Measurements from ENCODE around the gene SLC16A4.

SLC16A4 gene

DNA sequence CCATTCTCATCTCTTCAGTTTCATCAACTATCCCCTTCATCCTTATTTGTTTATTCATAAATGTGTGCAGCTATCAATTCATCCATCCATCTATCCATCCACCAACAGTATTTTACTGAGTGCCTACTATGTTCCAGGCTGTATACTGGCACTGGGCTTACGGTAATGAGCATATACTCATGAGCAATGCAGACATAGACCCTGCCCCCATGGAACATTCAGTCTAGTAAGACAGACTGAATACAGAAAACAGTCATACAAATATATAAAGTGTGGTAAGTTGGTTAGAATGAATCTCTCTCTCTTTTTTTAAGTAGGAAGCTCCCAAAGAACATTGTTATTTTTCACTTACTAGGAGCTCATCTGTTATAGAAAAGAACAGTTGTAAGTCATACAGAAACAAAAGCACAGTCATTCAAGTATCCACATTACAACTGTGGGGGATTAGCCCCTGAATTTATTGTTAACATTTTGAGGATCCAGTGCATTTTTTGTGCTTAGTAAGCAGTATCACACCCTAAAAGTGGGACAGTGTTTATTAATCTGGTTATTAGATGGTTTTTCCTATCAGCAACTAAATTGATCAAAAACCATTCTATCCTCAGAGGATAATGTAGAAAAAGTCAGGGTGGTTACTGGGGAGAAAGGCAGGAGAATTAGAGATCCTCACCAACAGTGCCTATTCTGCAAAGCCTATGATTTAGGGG lies 3.6 kb downstream of the SLC16A4 start:
- no peak overlapping the region for H3K27ac ChIP-seq
- no peak overlapping the region for H3K4me3 ChIP-seq (IDR thresholded peaks at IDR 0.05; ENCODE audit: insufficient read depth, low read depth, low read length)
- H3K4me1 ChIP-seq (ENCODE audit: low read depth, poor library complexity, severe bottlenecking), result no peaks in the 10 kb centered on the region
- no peaks in the 10 kb centered on the region for H3K27me3 ChIP-seq (ENCODE audit: insufficient read depth, low read depth)
- no peaks in the 10 kb centered on the region for H4K20me1 ChIP-seq (ENCODE audit: insufficient read depth)
- H3K9ac ChIP-seq, result no peak overlapping the region
- no peak overlapping the region for H2AFZ ChIP-seq (ENCODE audit: low read depth)
- no peaks in the 10 kb centered on the region for H3K36me3 ChIP-seq (ENCODE audit: insufficient read depth)
- TF ChIP-seq, protein P1, sequence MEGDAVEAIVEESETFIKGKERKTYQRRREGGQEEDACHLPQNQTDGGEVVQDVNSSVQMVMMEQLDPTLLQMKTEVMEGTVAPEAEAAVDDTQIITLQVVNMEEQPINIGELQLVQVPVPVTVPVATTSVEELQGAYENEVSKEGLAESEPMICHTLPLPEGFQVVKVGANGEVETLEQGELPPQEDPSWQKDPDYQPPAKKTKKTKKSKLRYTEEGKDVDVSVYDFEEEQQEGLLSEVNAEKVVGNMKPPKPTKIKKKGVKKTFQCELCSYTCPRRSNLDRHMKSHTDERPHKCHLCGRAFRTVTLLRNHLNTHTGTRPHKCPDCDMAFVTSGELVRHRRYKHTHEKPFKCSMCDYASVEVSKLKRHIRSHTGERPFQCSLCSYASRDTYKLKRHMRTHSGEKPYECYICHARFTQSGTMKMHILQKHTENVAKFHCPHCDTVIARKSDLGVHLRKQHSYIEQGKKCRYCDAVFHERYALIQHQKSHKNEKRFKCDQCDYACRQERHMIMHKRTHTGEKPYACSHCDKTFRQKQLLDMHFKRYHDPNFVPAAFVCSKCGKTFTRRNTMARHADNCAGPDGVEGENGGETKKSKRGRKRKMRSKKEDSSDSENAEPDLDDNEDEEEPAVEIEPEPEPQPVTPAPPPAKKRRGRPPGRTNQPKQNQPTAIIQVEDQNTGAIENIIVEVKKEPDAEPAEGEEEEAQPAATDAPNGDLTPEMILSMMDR (conservative IDR thresholded peaks at IDR 0.05; ENCODE audit: low read depth, low read length), result no peak
- no peak overlapping the region for H3K4me2 ChIP-seq
- H3K79me2 ChIP-seq (ENCODE audit: insufficient read depth, low read depth), result no peaks in the 10 kb centered on the region

DNA sequence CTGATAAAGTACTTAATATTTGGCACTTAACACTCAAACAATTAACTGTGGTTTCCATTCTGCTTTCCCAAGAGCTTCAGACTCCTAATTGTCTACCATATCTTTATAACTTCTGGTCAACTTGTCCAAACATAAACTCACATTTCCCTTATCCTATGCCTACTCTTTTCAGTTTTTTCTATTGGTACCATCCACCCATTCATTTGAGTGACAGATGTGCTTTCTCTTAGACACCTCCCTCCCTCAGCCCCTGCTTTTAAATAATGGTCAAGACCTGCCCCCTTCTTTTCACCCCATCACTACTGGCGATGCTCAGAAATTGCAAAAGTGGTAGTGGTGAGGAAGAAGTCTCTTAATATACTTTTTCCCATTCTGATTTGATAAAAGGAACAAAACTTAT lies 5.5 kb downstream of the SLC16A4 start:
- Histone ChIP-seq H3K4me1 (ENCODE audit: low read depth, poor library complexity, severe bottlenecking) (no peaks in the 10 kb centered on the region), H3K9ac (no peak overlapping the region), H3K4me3 (IDR thresholded peaks at IDR 0.05; ENCODE audit: insufficient read depth, low read depth, low read length) (no peak overlapping the region), H3K36me3 (ENCODE audit: insufficient read depth) (no peaks in the 10 kb centered on the region), H2AFZ (ENCODE audit: low read depth) (no peak overlapping the region), H3K27me3 (ENCODE audit: insufficient read depth, low read depth) (no peaks in the 10 kb centered on the region), H3K4me2 (no peak overlapping the region), H3K27ac (no peak overlapping the region), H4K20me1 (ENCODE audit: insufficient read depth) (no peaks in the 10 kb centered on the region), H3K79me2 (ENCODE audit: insufficient read depth, low read depth) (no peaks in the 10 kb centered on the region)
- TF ChIP-seq, protein P1 (conservative IDR thresholded peaks at IDR 0.05; ENCODE audit: low read depth, low read length), result no peak

DNA sequence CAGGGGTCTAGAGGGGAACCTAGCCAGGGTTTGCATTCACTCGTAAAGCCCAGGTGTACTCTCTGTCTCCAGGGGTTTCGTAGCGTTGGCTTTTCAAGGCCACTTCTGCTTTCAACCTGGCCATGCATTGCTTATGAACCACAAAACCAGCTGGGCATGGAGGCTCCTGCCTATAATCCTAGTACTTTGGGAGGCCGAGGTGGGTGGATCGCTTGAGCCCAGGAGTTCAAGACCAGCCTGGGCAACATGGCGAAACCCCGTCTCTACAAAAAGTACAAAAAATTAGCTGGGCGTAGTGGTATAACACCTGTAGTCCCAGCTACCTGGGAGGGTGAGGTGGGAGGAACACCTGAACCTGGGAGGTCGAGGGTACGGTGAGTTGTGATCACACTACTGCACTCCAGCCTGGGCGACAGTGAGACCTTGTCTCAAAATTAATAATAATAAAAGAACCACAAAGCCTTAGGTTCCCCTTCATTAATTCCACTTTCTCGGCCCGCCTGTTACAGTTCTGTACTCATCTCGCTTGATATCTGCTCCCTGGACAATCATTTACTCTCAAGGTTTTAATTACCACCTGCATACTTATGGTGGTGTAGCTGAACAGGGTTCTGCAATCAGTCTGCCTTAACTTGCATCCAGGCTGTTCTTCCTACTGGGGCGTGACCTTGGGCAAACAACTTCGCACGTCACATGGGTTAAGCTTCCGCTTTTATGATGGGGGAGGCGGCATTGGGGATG lies 6.1 kb downstream of the SLC16A4 start:
- Histone ChIP-seq H3K27me3 (ENCODE audit: insufficient read depth, low read depth) (no peaks in the 10 kb centered on the region), H3K4me2 (no peak overlapping the region), H2AFZ (ENCODE audit: low read depth) (no peak overlapping the region), H3K36me3 (ENCODE audit: insufficient read depth) (no peaks in the 10 kb centered on the region), H3K4me1 (ENCODE audit: low read depth, poor library complexity, severe bottlenecking) (no peaks in the 10 kb centered on the region), H3K4me3 (IDR thresholded peaks at IDR 0.05; ENCODE audit: insufficient read depth, low read depth, low read length) (no peak overlapping the region), H3K9ac (no peak overlapping the region), H3K79me2 (ENCODE audit: insufficient read depth, low read depth) (no peaks in the 10 kb centered on the region), H3K27ac (no peak overlapping the region), H4K20me1 (ENCODE audit: insufficient read depth) (no peaks in the 10 kb centered on the region)
- TF ChIP-seq, protein P1 (conservative IDR thresholded peaks at IDR 0.05; ENCODE audit: low read depth, low read length), result no peak

DNA sequence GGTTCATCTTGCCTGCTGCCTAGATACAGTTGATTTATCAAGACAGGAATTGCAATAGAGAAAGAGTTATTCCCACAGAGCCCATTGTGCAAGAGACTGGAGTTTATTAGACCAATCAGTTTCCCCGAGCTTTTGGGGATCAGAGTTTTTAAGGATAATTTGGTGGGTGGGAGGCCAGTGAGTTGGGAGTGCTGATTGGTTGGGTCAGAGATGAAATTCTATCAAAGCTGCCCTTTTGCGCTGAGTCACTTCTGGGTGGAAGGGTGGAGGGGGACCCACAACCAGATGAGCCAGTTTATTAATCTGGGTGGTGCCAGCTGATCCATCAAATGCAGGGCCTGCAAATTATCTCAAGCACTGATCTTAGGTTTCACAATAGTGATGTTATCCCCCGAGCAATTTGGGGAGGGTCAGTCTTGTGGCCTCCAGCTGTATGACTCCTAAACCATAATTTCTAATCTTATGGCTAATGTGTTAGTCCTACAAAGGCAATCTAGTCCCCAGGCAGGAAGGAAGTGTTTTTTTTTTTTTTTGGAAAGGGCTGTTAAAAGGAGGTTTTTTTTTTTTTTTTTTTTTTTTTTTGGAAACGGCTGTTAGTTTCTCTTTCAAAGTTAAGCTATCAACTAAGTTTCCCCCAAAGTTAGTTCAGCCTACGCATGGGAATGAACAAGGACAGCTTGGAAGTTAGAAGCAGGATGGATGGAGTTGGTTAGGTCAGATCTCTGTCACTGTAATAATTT lies 7.4 kb downstream of the SLC16A4 start:
- Histone ChIP-seq H2AFZ (ENCODE audit: low read depth) (no peak overlapping the region), H3K4me2 (no peak overlapping the region), H3K27ac (no peak overlapping the region), H4K20me1 (ENCODE audit: insufficient read depth) (no peaks in the 10 kb centered on the region), H3K9ac (no peak overlapping the region), H3K79me2 (ENCODE audit: insufficient read depth, low read depth) (no peaks in the 10 kb centered on the region), H3K4me1 (ENCODE audit: low read depth, poor library complexity, severe bottlenecking) (no peaks in the 10 kb centered on the region), H3K27me3 (ENCODE audit: insufficient read depth, low read depth) (no peaks in the 10 kb centered on the region), H3K36me3 (ENCODE audit: insufficient read depth) (no peaks in the 10 kb centered on the region), H3K4me3 (IDR thresholded peaks at IDR 0.05; ENCODE audit: insufficient read depth, low read depth, low read length) (no peak overlapping the region)
- TF ChIP-seq, protein P1 (conservative IDR thresholded peaks at IDR 0.05; ENCODE audit: low read depth, low read length), result no peak
